ENCODE measurements around the gene CATSPERB. TPM values are rescaled to one million over a fixed set of nuclear protein-coding genes. Genes with fewer than 3 reads are reported as not detected.

Gene CATSPERB
- total RNA-seq, 2 donors from 2014 or later, result 2.2 to 2.9 TPM

- no peak for DNase-seq
- Histone ChIP-seq H3K4me3 (no peak overlapping the region), H3K9me3 (no peaks in the 10 kb centered on the region), H3K27ac (no peak overlapping the region), H3K27me3 (no peaks in the 10 kb centered on the region), H3K4me1 (no peaks in the 10 kb centered on the region), H3K36me3 (no peaks in the 10 kb centered on the region), H3K9ac (ENCODE audit: low read depth in 2 of 2, low read length in 2 of 2) (no peak overlapping the region)
- TF ChIP-seq CTCF (IDR thresholded peaks at IDR 0.05), result no peak
- intact Hi-C loops (cut with DNase I), result no loop called here
Measured at GRCh38 chr14:91723501-91723900, 8.4 kb downstream of the CATSPERB start.

GRCh38 chr14:91722386-91722785 lies 9.5 kb downstream of the CATSPERB start:
- TF ChIP-seq CTCF (IDR thresholded peaks at IDR 0.05), result no peak
- Histone ChIP-seq H3K4me1 (no peaks in the 10 kb centered on the region), H3K9ac (ENCODE audit: low read depth in 2 of 2, low read length in 2 of 2) (no peak overlapping the region), H3K27me3 (no peaks in the 10 kb centered on the region), H3K27ac (no peak overlapping the region), H3K9me3 (no peaks in the 10 kb centered on the region), H3K36me3 (no peaks in the 10 kb centered on the region), H3K4me3 (no peak overlapping the region)
- no peak for DNase-seq
- intact Hi-C loops (cut with DNase I), result no loop called here

GRCh38 chr14:91719839-91720238 lies 12.0 kb downstream of the CATSPERB start:
- intact Hi-C loops (cut with DNase I), result no loop called here
- H3K4me3 ChIP-seq, result no peak overlapping the region

GRCh38 chr14:91716999-91717398 lies 14.9 kb downstream of the CATSPERB start:
- TF ChIP-seq CTCF (IDR thresholded peaks at IDR 0.05), result no peak
- Histone ChIP-seq H3K27ac (no peak overlapping the region), H3K4me1 (no peaks in the 10 kb centered on the region), H3K9ac (ENCODE audit: low read depth in 2 of 2, low read length in 2 of 2) (no peak overlapping the region), H3K9me3 (no peaks in the 10 kb centered on the region), H3K4me3 (no peak overlapping the region), H3K36me3 (no peaks in the 10 kb centered on the region), H3K27me3 (no peaks in the 10 kb centered on the region)
- no peak for DNase-seq
- intact Hi-C loops (cut with DNase I), result no loop called here

More at GRCh38 chr14:91719839-91720238, 12.0 kb downstream of the CATSPERB start:
- no peaks in the 10 kb centered on the region for H3K27me3 ChIP-seq
- no peak overlapping the region for H3K9ac ChIP-seq (ENCODE audit: low read depth in 2 of 2, low read length in 2 of 2)
- no peak for DNase-seq
- TF ChIP-seq CTCF (IDR thresholded peaks at IDR 0.05), result no peak
- no peaks in the 10 kb centered on the region for H3K9me3 ChIP-seq
- H3K4me1 ChIP-seq, result no peaks in the 10 kb centered on the region
- H3K27ac ChIP-seq, result no peak overlapping the region
- no peaks in the 10 kb centered on the region for H3K36me3 ChIP-seq

- Histone ChIP-seq H3K36me3 (no peaks in the 10 kb centered on the region), H3K4me3 (no peak overlapping the region), H3K9me3 (no peaks in the 10 kb centered on the region), H3K27ac (no peak overlapping the region), H3K9ac (ENCODE audit: low read depth in 2 of 2, low read length in 2 of 2) (no peak overlapping the region), H3K27me3 (no peaks in the 10 kb centered on the region), H3K4me1 (no peaks in the 10 kb centered on the region)
- DNase-seq, result no peak
- no peak for TF ChIP-seq CTCF (IDR thresholded peaks at IDR 0.05)
- intact Hi-C loops (cut with DNase I), result no loop called here
Measured at GRCh38 chr14:91714805-91715204, 17.1 kb downstream of the CATSPERB start.

- Histone ChIP-seq H3K9me3 (no peaks in the 10 kb centered on the region), H3K4me1 (no peaks in the 10 kb centered on the region), H3K36me3 (no peaks in the 10 kb centered on the region), H3K27me3 (no peaks in the 10 kb centered on the region), H3K4me3 (no peak overlapping the region), H3K27ac (no peak overlapping the region), H3K9ac (ENCODE audit: low read depth in 2 of 2, low read length in 2 of 2) (no peak overlapping the region)
- no peak for DNase-seq
- no peak for TF ChIP-seq CTCF (IDR thresholded peaks at IDR 0.05)
- intact Hi-C loops (cut with DNase I), result no loop called here
Measured at GRCh38 chr14:91708795-91709194, 23.1 kb downstream of the CATSPERB start.

All from colonic mucosa (tissue), 4 donors.